MG63 (cell line): ENCODE results near the gene WDR47. TPM values are rescaled to one million over a fixed set of nuclear protein-coding genes. Genes with fewer than 3 reads are reported as not detected.

Experiments used
- DNase-seq: peaks from one replicate; pipeline ENCODE4 v3.0.0-alpha.2; 2020
- H3K27me3 ChIP-seq: fragments of 250-450 bp; sonication (Bioruptor Pico); 2 replicates; pipeline ENCODE4 v1.5.1; 2020; ENCODE audit warnings: mild to moderate bottlenecking, moderate library complexity
- H3K36me3 ChIP-seq: fragments of 250-450 bp; sonication (Bioruptor Pico); 2 replicates; pipeline ENCODE4 v1.5.1; 2020; ENCODE audit warnings: mild to moderate bottlenecking, moderate library complexity
- H3K4me3 ChIP-seq: fragments of 250-450 bp; sonication (Bioruptor Pico); 2 replicates; pipeline ENCODE4 v1.5.1; 2020; ENCODE audit warnings: mild to moderate bottlenecking, moderate library complexity
- H3K9me3 ChIP-seq: fragments of 250-450 bp; sonication (Bioruptor Pico); 2 replicates; pipeline ENCODE4 v1.5.1; 2020; ENCODE audit warnings: mild to moderate bottlenecking, moderate library complexity
- total RNA-seq: library from RNA; depleted of rRNA; stranded (reverse); fragments of >200 nt; shearing (Covaris generic); gene quantifications from 2 replicates; pipeline ENCODE4 v1.2.3, GENCODE V29; 2014; ENCODE audit warnings: low replicate concordance; rRNA removed

WDR47 gene
- 19.5 and 23.7 TPM in 2 replicates for total RNA-seq

- Histone ChIP-seq H3K36me3 (peaks cover 4% of the 10 kb centered on the region; the same call in 1 of the 2 replicates), H3K9me3 (no peaks in the 10 kb centered on the region), H3K4me3 (peak within 1 kb of the TSS; percentile 81), H3K27me3 (no peaks in the 10 kb centered on the region)
- peak; percentile 100 for DNase-seq
Observed at GRCh38 chr1:109041621-109042468, at the start of gene WDR47. WDR47 (minus strand) TSS chr1:109042102; CDS start chr1:109023512, 18,590 bp downstream.

- DNase-seq = peak; percentile 63
- Histone ChIP-seq H3K9me3 (no peaks in the 10 kb centered on the region; the same call in 1 of the 2 replicates), H3K4me3 (peak overlapping the region; percentile 98), H3K36me3 (peaks cover 48% of the 10 kb centered on the region), H3K27me3 (no peaks in the 10 kb centered on the region)
Observed at GRCh38 chr1:109091078-109091838, 49.4 kb upstream of the WDR47 start.

- DNase-seq = peak; percentile 99
- H3K9me3 ChIP-seq = no peaks in the 10 kb centered on the region; the same call in 1 of the 2 replicates
- H3K36me3 ChIP-seq = peaks cover 42% of the 10 kb centered on the region
- no peaks in the 10 kb centered on the region for H3K27me3 ChIP-seq
- peak within 1 kb of the TSS; percentile 98 for H3K4me3 ChIP-seq
Observed at GRCh38 chr1:109090196-109091077, 48.5 kb upstream of the WDR47 start, which contains the start of gene TMEM167B. TMEM167B (plus strand) TSS chr1:109090764; CDS start chr1:109090873, 109 bp downstream.

- Histone ChIP-seq H3K9me3 (no peaks in the 10 kb centered on the region; the same call in 1 of the 2 replicates), H3K27me3 (no peaks in the 10 kb centered on the region), H3K36me3 (peaks cover 32% of the 10 kb centered on the region), H3K4me3 (peak overlapping the region; percentile 98)
- peak; percentile 86 for DNase-seq
Observed at GRCh38 chr1:109089242-109090015, 47.5 kb upstream of the WDR47 start.

- no peak for DNase-seq
- Histone ChIP-seq H3K27me3 (no peaks in the 10 kb centered on the region), H3K4me3 (no peak overlapping the region), H3K9me3 (no peaks in the 10 kb centered on the region; the same call in 1 of the 2 replicates), H3K36me3 (peaks cover 7% of the 10 kb centered on the region; the same call in 1 of the 2 replicates)
Observed at GRCh38 chr1:109084563-109085517, 42.9 kb upstream of the WDR47 start.

- no peaks in the 10 kb centered on the region for H3K9me3 ChIP-seq
- H3K27me3 ChIP-seq = no peaks in the 10 kb centered on the region
- no peak overlapping the region for H3K4me3 ChIP-seq
- no peaks in the 10 kb centered on the region for H3K36me3 ChIP-seq
- DNase-seq = no peak
Observed at GRCh38 chr1:109083923-109084322, 42.0 kb upstream of the WDR47 start.

GRCh38 chr1:109083501-109083900 is 41.6 kb upstream of the WDR47 start:
- no peaks in the 10 kb centered on the region for H3K27me3 ChIP-seq
- H3K4me3 ChIP-seq = no peak overlapping the region
- no peaks in the 10 kb centered on the region for H3K9me3 ChIP-seq
- DNase-seq = no peak
- no peaks in the 10 kb centered on the region for H3K36me3 ChIP-seq

- no peaks in the 10 kb centered on the region for H3K36me3 ChIP-seq
- no peak overlapping the region for H3K4me3 ChIP-seq
Observed at GRCh38 chr1:109080441-109081082, 38.7 kb upstream of the WDR47 start.

GRCh38 chr1:109079240-109079622 is 37.3 kb upstream of the WDR47 start:
- Histone ChIP-seq H3K36me3 (peaks cover 2% of the 10 kb centered on the region; the same call in 1 of the 2 replicates), H3K4me3 (no peak overlapping the region), H3K9me3 (no peaks in the 10 kb centered on the region), H3K27me3 (no peaks in the 10 kb centered on the region)
- no peak for DNase-seq

More at GRCh38 chr1:109080441-109081082, 38.7 kb upstream of the WDR47 start:
- no peak for DNase-seq
- H3K27me3 ChIP-seq = no peaks in the 10 kb centered on the region
- H3K9me3 ChIP-seq = no peaks in the 10 kb centered on the region

- peaks cover 9% of the 10 kb centered on the region for H3K36me3 ChIP-seq
- no peak for DNase-seq
- no peak overlapping the region for H3K4me3 ChIP-seq
- H3K9me3 ChIP-seq = no peaks in the 10 kb centered on the region
- no peaks in the 10 kb centered on the region for H3K27me3 ChIP-seq
Observed at GRCh38 chr1:109078317-109078716, 36.4 kb upstream of the WDR47 start.

- H3K9me3 ChIP-seq = no peaks in the 10 kb centered on the region
- peak; percentile 100 for DNase-seq
- H3K36me3 ChIP-seq = peaks cover 28% of the 10 kb centered on the region
- peak within 1 kb of the TSS; percentile 78 for H3K4me3 ChIP-seq
- H3K27me3 ChIP-seq = no peaks in the 10 kb centered on the region
Observed at GRCh38 chr1:109075531-109076490, 33.9 kb upstream of the WDR47 start, which contains the start of gene TAF13. TAF13 (minus strand) TSS chr1:109076003; CDS start chr1:109075947, 56 bp downstream.

GRCh38 chr1:109069294-109069693 is 27.4 kb upstream of the WDR47 start:
- peaks cover 89% of the 10 kb centered on the region for H3K36me3 ChIP-seq

GRCh38 chr1:109067883-109068282 is 26.0 kb upstream of the WDR47 start:
- no peak overlapping the region for H3K4me3 ChIP-seq

More at GRCh38 chr1:109069294-109069693, 27.4 kb upstream of the WDR47 start:
- no peaks in the 10 kb centered on the region; the same call in 1 of the 2 replicates for H3K9me3 ChIP-seq
- H3K4me3 ChIP-seq = no peak overlapping the region
- no peak for DNase-seq
- no peaks in the 10 kb centered on the region for H3K27me3 ChIP-seq

More at GRCh38 chr1:109067883-109068282, 26.0 kb upstream of the WDR47 start:
- H3K27me3 ChIP-seq = no peaks in the 10 kb centered on the region
- DNase-seq = no peak
- no peaks in the 10 kb centered on the region; the same call in 1 of the 2 replicates for H3K9me3 ChIP-seq
- H3K36me3 ChIP-seq = peaks cover 89% of the 10 kb centered on the region
